H1 (cell line): ENCODE measurements around the gene IL16. TPM values are rescaled to one million over a fixed set of nuclear protein-coding genes. Genes with fewer than 3 reads are reported as not detected.

Experiments used
- CTCF ChIA-PET: fragments of 300-600 bp; sonication (Branson Sonifier 250); formaldehyde crosslinking; loops from one replicate; lab custom pipeline; 2021; ENCODE audit not compliant: partially characterized antibody; lab: Charles Lee
- POLR2A ChIA-PET: fragments of 300-600 bp; sonication (Branson Sonifier 250); formaldehyde crosslinking; loops from one replicate; lab custom pipeline; 2021; ENCODE audit warnings: inconsistent platforms; ENCODE audit not compliant: partially characterized antibody; lab: Charles Lee
- DNase-seq, 2 experiments: peaks; one replicate each; pipeline versions ENCODE4 v3.0.0 to v3.0.0-alpha.2; 2010 to 2022; ENCODE audit warnings: low spot score in 2 of 2, low read depth in 1 of 2, mixed read lengths in 1 of 2
- FAIRE-seq: peaks from 2 replicates; lab custom pipeline; 2011; peaks lifted over from hg19 to GRCh38; lab: Jason Lieb, UNC
- H2AFZ ChIP-seq: 2 replicates; pipeline ENCODE4 v1.8.1; 2012; ENCODE audit warnings: low read length, inconsistent platforms
- H2AK5ac ChIP-seq: 2 replicates; pipeline ENCODE4 v1.6.1; 2013; ENCODE audit warnings: low read depth, low read length
- H2BK120ac ChIP-seq: replicated peaks from 2 replicates; pipeline ENCODE3; 2013; ENCODE audit warnings: low read depth, low read length, inconsistent platforms
- H2BK12ac ChIP-seq: 2 replicates; pipeline ENCODE4 v1.6.1; 2013; ENCODE audit warnings: low read depth, low read length
- H2BK15ac ChIP-seq: 2 replicates; pipeline ENCODE4 v1.6.1; 2013; ENCODE audit warnings: low read length
- H2BK20ac ChIP-seq: 2 replicates; pipeline ENCODE4 v1.6.1; 2013; ENCODE audit warnings: low read length
- H2BK5ac ChIP-seq: 2 replicates; pipeline ENCODE4 v1.6.1; 2013; ENCODE audit warnings: low read depth, low read length
- H3K14ac ChIP-seq: 2 replicates; pipeline ENCODE4 v1.6.1; 2013; ENCODE audit warnings: inconsistent platforms; ENCODE audit not compliant: insufficient read length
- H3K18ac ChIP-seq: 2 replicates; pipeline ENCODE4 v1.6.1; 2013; ENCODE audit warnings: low read length; ENCODE audit errors: extremely low read depth
- H3K23ac ChIP-seq: 2 replicates; pipeline ENCODE4 v1.6.1; 2013; ENCODE audit warnings: inconsistent platforms; ENCODE audit not compliant: insufficient read length
- H3K23me2 ChIP-seq: 2 replicates; pipeline ENCODE4 v1.6.1; 2013; ENCODE audit warnings: low read depth, low read length
- H3K27ac ChIP-seq: 2 replicates; pipeline ENCODE4 v1.6.1; 2011; ENCODE audit warnings: low read depth, low read length, inconsistent platforms
- H3K27me3 ChIP-seq, 4 experiments: replicated peaks in 1 of 4; 1 replicate in 1 of 4; 2 replicates in 3 of 4; pipeline versions ENCODE4 v1.6.1 to v1.8.1; 2011 to 2013; ENCODE audit warnings: low read length in 3 of 4, mild to moderate bottlenecking in 3 of 4, inconsistent platforms in 2 of 4, mixed read lengths in 2 of 4, moderate library complexity in 1 of 4; ENCODE audit not compliant: control insufficient read depth in 3 of 4, insufficient read depth in 3 of 4; ENCODE audit errors: extremely low read depth in 1 of 4
- H3K36me3 ChIP-seq, 4 experiments: 2 replicates each; pipeline versions ENCODE4 v1.6.1 to v1.8.1; 2011 to 2013; ENCODE audit warnings: mild to moderate bottlenecking in 4 of 4, low read length in 3 of 4, moderate library complexity in 2 of 4, control low read depth in 1 of 4, inconsistent platforms in 1 of 4; ENCODE audit not compliant: insufficient read depth in 4 of 4, control insufficient read depth in 2 of 4
- H3K4ac ChIP-seq: replicated peaks from 2 replicates; pipeline ENCODE3; 2013; ENCODE audit warnings: low read length, low read depth, mixed read lengths, inconsistent platforms; ENCODE audit not compliant: insufficient read length
- H3K4me1 ChIP-seq, 4 experiments: replicated peaks in 1 of 4; 1 replicate in 1 of 4; 2 replicates in 3 of 4; pipeline versions ENCODE4 v1.6.1 to v1.8.1; 2011 to 2013; ENCODE audit warnings: low read length in 3 of 4, inconsistent platforms in 2 of 4, mixed read lengths in 1 of 4; ENCODE audit not compliant: insufficient read depth in 4 of 4, control insufficient read depth in 3 of 4
- H3K4me2 ChIP-seq, 2 experiments: 2 replicates each; pipeline versions ENCODE4 v1.6.1 to v1.8.1; 2011 to 2013; ENCODE audit warnings: low read depth in 2 of 2, low read length in 2 of 2, control low read depth in 1 of 2, inconsistent platforms in 1 of 2, mild to moderate bottlenecking in 1 of 2; ENCODE audit not compliant: insufficient read depth in 1 of 2
- H3K4me3 ChIP-seq, 4 experiments: fragments of 200-600, 300-600 bp in 1 of 4; sonication (generic), shearing (Covaris generic), sonication (Bioruptor Twin) in 1 of 4; 2 replicates each; pipeline versions ENCODE4 v1.5.1 to v1.8.1; 2011 to 2016; ENCODE audit warnings: low read length in 4 of 4, low read depth in 3 of 4, control low read depth in 2 of 4, inconsistent platforms in 2 of 4, mild to moderate bottlenecking in 2 of 4, mixed read lengths in 1 of 4, moderate library complexity in 1 of 4; ENCODE audit not compliant: insufficient read depth in 2 of 4; ENCODE audit errors: extremely low read depth in 1 of 4
- H3K56ac ChIP-seq: replicated peaks from 2 replicates; pipeline ENCODE3; 2013; ENCODE audit warnings: low read depth, mild to moderate bottlenecking, mixed read lengths, low read length, inconsistent platforms; ENCODE audit not compliant: insufficient read length
- H3K79me1 ChIP-seq: 2 replicates; pipeline ENCODE4 v1.6.1; 2013; ENCODE audit warnings: low read depth, low read length, control low read depth
- H3K79me2 ChIP-seq, 2 experiments: 2 replicates each; pipeline versions ENCODE4 v1.6.1 to v1.8.1; 2012 to 2013; ENCODE audit warnings: low read length in 2 of 2, mild to moderate bottlenecking in 2 of 2, inconsistent platforms in 1 of 2; ENCODE audit not compliant: insufficient read depth in 2 of 2, control insufficient read depth in 1 of 2
- H3K9ac ChIP-seq, 4 experiments: replicated peaks in 1 of 4; 1 replicate in 1 of 4; 2 replicates in 3 of 4; pipeline versions ENCODE4 v1.6.1 to v1.8.1; 2011 to 2013; ENCODE audit warnings: low read depth in 3 of 4, low read length in 3 of 4, control low read depth in 2 of 4, mild to moderate bottlenecking in 2 of 4, moderate library complexity in 2 of 4, inconsistent platforms in 1 of 4; ENCODE audit errors: extremely low read depth in 1 of 4
- H3K9me3 ChIP-seq, 2 experiments: 2 replicates each; pipeline versions ENCODE4 v1.6.1 to v1.8.1; 2012 to 2013; ENCODE audit warnings: mild to moderate bottlenecking in 2 of 2, moderate library complexity in 2 of 2, control low read depth in 1 of 2, inconsistent platforms in 1 of 2, low read depth in 1 of 2, low read length in 1 of 2, mixed read lengths in 1 of 2; ENCODE audit not compliant: insufficient read depth in 2 of 2
- H4K20me1 ChIP-seq, 2 experiments: replicated peaks in 1 of 2; 2 replicates each; pipeline versions ENCODE3 to v1.8.1; 2011 to 2013; ENCODE audit warnings: inconsistent platforms in 2 of 2, low read length in 2 of 2, mild to moderate bottlenecking in 1 of 2; ENCODE audit not compliant: insufficient read depth in 2 of 2, control insufficient read depth in 1 of 2
- H4K5ac ChIP-seq: 2 replicates; pipeline ENCODE4 v1.6.1; 2013; ENCODE audit warnings: low read length, low read depth, mixed read lengths, inconsistent platforms; ENCODE audit not compliant: insufficient read length
- H4K8ac ChIP-seq: 2 replicates; pipeline ENCODE4 v1.8.0; 2013; ENCODE audit warnings: mild to moderate bottlenecking, moderate library complexity, low read length, inconsistent platforms; ENCODE audit not compliant: insufficient read depth; ENCODE audit errors: extremely low read depth
- H4K91ac ChIP-seq: replicated peaks from 2 replicates; pipeline ENCODE3; 2013; ENCODE audit warnings: low read length, mixed read lengths, inconsistent platforms; ENCODE audit not compliant: insufficient read length
- BCL11A ChIP-seq, 2 experiments: IDR thresholded peaks; one replicate each; pipeline ENCODE4 v1.6.1; 2011; ENCODE audit warnings: low read depth in 2 of 2, low read length in 2 of 2, mild to moderate bottlenecking in 2 of 2
- GABPA ChIP-seq: IDR thresholded peaks from 2 replicates; pipeline ENCODE4 v1.6.1; 2011; ENCODE audit warnings: mild to moderate bottlenecking, low read length, moderate library complexity, borderline replicate concordance; ENCODE audit not compliant: insufficient read depth
- HDAC2 ChIP-seq, 2 experiments: fragments of 300-600 bp in 1 of 2; sonication (generic) in 1 of 2; IDR thresholded peaks; 2 replicates each; pipeline ENCODE4 v1.6.1; 2011 to 2012; ENCODE audit warnings: low read depth in 2 of 2, low read length in 2 of 2, mild to moderate bottlenecking in 2 of 2, moderate library complexity in 2 of 2, borderline replicate concordance in 1 of 2, inconsistent platforms in 1 of 2
- JUN ChIP-seq: IDR thresholded peaks from 2 replicates; pipeline ENCODE4 v1.6.1; 2011; ENCODE audit warnings: low read depth, mild to moderate bottlenecking, improper control_type of control experiment, low read length
- MAFK ChIP-seq: IDR thresholded peaks from 2 replicates; pipeline ENCODE4 v1.6.1; 2012; ENCODE audit warnings: low read depth, mild to moderate bottlenecking, improper control_type of control experiment, low read length
- RAD21 ChIP-seq, 2 experiments: IDR thresholded peaks in 1 of 2; conservative IDR thresholded peaks in 1 of 2; 2 replicates each; pipeline ENCODE4 v1.6.1; 2011; ENCODE audit warnings: low read depth in 2 of 2, low read length in 2 of 2, improper control_type of control experiment in 1 of 2, inconsistent platforms in 1 of 2, mild to moderate bottlenecking in 1 of 2, moderate library complexity in 1 of 2
- RBBP5 ChIP-seq: IDR thresholded peaks from 2 replicates; pipeline ENCODE4 v1.7.1; 2012; ENCODE audit warnings: low read depth, mild to moderate bottlenecking, inconsistent platforms, low read length, moderate library complexity, borderline replicate concordance
- RNF2 ChIP-seq: fragments of 200-900, 300-1000 bp; sonication (generic); IDR thresholded peaks from 2 replicates; pipeline ENCODE4 v1.7.1; 2016; ENCODE audit warnings: borderline replicate concordance, low read depth, mild to moderate bottlenecking, antibody characterized with exemption, low read length; ENCODE audit not compliant: poor library complexity, severe bottlenecking; ENCODE audit errors: missing control alignments
- RXRA ChIP-seq: IDR thresholded peaks from 2 replicates; pipeline ENCODE4 v1.6.1; 2011; ENCODE audit warnings: low read depth, mild to moderate bottlenecking, low read length, moderate library complexity; ENCODE audit not compliant: insufficient read depth
- polyA plus RNA-seq, 7 experiments: library from polyadenylated mRNA; depleted of rRNA in 3 of 7; stranded (reverse) in 5 of 7; unstranded in 2 of 7; fragments of >200 nt in 5 of 7; fragments of 200-250 nt in 2 of 7; gene quantifications; 1 replicate in 5 of 7; 2 replicates in 1 of 7; 4 replicates in 1 of 7; pipeline versions ENCODE4 v1.2.1 to v1.2.3, GENCODE V29; 2011 to 2013; ENCODE audit warnings: missing spikeins in 2 of 7, mixed read lengths in 2 of 7
- total RNA-seq: library from RNA; stranded (reverse); fragmentation: NEBNext Ultra II Directional; extraction: Animal tissue kit (Norgen Biotek cat#: 25700); gene quantifications from 2 replicates; pipeline ENCODE4 v1.2.1, GENCODE V29; 2021

The IL16 gene
- total and polyA plus RNA-seq, 2 of the 8 experiments (the other 6 are each of a cell fraction or from before 2014, with no cell fraction given): 0.03 to 0.09 TPM

DNA sequence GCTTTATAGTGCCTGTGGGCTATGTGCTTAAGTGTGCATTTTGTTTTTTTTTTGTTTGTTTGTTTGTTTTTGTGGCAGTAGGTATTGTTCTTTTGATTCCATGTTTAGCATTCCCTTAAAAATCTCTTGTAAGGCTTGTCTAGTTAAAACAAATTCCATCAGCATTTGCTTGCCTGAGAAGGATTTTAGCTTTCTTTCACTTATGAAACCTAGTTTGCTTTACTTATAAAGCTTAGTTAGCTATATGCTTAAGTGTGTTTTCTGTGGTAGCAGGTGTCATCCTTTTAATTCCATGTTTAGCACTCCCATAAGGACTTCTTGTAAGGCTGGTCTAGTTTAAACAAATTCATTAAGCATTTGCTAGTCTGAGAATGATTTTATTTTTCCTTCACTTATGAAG is 17.3 kb downstream of the IL16 start:
- Histone ChIP-seq H3K9ac (no peak overlapping the region), H2BK12ac (no peak overlapping the region), H3K79me2 (no peaks in the 10 kb centered on the region), H2BK15ac (no peak overlapping the region), H3K27ac (no peak overlapping the region), H4K5ac (no peak overlapping the region), H3K56ac (no peak overlapping the region), H2BK120ac (no peak overlapping the region), H2BK5ac (no peak overlapping the region), H3K4me2 (no peak overlapping the region), H3K4me3 (no peak overlapping the region), H3K4me1 (peaks cover 0 to 2% (median 0%) of the 10 kb centered on the region in 4 experiments; a peak in 1 of 7 replicates), H3K27me3 (no peaks in the 10 kb centered on the region), H2AK5ac (no peak overlapping the region), H4K20me1 (no peaks in the 10 kb centered on the region), H2AFZ (no peak overlapping the region), H3K23ac (no peak overlapping the region), H3K9me3 (no peaks in the 10 kb centered on the region), H4K8ac (no peak overlapping the region), H3K36me3 (no peaks in the 10 kb centered on the region), H3K14ac (no peak overlapping the region), H3K79me1 (no peaks in the 10 kb centered on the region), H4K91ac (no peak overlapping the region), H2BK20ac (no peak overlapping the region), H3K18ac (no peak overlapping the region), H3K23me2 (no peaks in the 10 kb centered on the region), H3K4ac (no peak overlapping the region)
- POLR2A ChIA-PET: no interaction called here
- TF ChIP-seq GABPA: no peak
- no peak for TF ChIP-seq RXRA
- TF ChIP-seq JUN: no peak
- no peak for TF ChIP-seq MAFK
- no peak for TF ChIP-seq BCL11A (IDR thresholded peaks at IDR 0.05; ENCODE audit: low read depth in 2 of 2, low read length in 2 of 2)
- TF ChIP-seq RBBP5: no peak
- no peak for TF ChIP-seq RNF2
- no peak for TF ChIP-seq RAD21 (IDR thresholded peaks at IDR 0.05 in 1 of 2, conservative IDR thresholded peaks at IDR 0.05 in 1 of 2; ENCODE audit: low read depth in 2 of 2, low read length in 2 of 2)
- no peak for TF ChIP-seq HDAC2 (IDR thresholded peaks at IDR 0.05; ENCODE audit: borderline replicate concordance in 1 of 2, low read depth in 2 of 2, low read length in 2 of 2)
- DNase-seq (no peak), FAIRE-seq (no peak)
- CTCF ChIA-PET: interaction anchor here (0.6 to 0.9 kb wide), 4 partner anchors 8 to 61 kb away, joined by 3 to 4 read pairs (median 3); no protein-coding TSS in a partner anchor
